Measurements from ENCODE around the gene GALNT13.

GALNT13 gene

DNA sequence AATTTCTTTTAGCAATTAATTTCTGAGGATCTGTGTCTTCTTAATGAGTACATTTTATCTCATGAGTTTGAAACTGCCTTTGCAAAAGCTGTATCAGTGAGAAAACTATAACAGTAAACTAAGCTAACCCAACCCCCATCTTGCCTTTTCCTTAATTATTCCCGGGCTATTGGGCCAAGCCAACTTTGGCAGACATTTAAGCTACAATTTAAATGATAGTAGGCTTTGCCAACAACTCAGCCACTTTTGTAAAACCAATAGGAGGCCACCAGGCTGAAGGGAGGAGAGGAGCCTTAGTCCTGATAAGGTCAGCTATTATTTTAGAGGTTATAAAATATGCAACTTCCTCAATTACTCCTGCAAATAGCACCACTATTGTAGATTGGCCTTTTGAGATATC, 608.8 kb downstream of the GALNT13 start:
- no peak for DNase-seq (ENCODE audit: low read depth in 3 of 3)

DNA sequence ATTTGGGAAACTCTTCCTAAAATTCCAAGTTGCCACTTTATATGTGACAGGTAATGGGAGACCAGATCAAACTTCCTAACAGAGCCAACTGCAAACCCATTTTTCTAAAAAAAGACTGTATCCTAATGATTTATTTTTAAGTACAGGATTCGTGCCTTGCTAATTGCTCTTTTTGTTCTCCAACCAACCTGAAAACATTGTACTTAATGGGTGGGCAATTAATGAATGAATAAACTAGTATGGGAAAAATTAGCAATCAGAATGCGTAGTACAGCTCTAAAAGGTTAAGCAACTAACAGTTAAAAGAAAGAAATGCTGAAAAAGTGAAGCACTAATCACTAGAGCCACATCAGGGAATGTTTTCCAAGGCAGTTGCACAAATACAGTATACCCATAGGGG, 609.6 kb downstream of the GALNT13 start:
- DNase-seq (ENCODE audit: low read depth in 3 of 3), result no peak

DNA sequence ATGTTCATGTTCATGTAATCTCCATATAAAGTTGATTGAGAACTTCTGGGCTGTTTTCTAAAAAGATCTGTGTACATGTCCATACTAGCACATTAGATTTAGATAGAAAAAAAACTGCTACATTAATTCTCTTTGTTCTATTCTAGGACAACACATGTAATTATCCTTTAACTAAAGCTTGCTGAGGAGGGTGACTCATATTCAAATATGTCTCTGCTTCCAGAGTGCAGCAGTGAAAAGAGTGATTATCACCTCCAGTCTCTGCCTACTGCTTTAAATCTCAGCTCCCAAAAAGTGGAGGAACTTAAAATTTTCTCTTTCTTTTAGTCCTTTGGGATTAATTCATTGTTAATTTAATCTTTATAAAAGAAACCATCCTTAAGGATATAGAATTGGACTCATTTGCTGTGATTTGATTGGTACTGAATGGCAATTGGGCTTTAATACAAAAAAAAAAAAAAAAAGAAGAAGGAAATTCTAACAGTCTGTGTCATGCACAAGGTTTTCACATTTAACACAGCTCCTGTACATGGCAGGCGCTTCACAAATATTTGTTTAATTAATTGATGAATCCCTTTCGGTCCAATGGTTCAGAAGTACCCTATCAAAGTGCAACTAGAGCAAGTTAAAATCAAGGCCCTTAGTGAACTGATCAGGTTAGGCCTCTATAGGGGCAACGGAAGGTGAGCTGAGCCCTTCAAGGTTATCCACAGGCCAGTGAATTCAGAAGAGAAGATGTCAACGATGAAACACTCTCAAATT, 612.8 kb downstream of the GALNT13 start:
- DNase-seq (ENCODE audit: low read depth in 3 of 3), result no peak

DNA sequence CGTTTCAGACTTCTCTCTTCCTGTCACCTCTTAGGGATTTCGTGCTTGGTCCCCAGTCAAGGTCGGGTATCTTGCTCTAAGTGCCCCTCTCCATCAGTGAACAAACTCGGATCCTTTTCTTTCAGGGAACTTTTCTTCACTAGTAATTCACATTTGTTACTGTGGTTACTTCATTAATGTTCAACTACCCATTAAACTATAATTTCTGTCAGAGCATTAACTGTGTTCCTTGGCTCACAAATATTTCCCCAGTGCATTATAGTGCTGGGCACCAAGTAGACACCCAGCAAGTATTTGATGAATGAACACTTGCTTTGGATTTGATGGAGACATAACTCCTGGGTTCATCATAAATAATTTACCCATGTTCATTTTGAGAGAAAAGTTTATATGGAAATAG, 617.1 kb downstream of the GALNT13 start:
- no peak for DNase-seq (ENCODE audit: low read depth in 3 of 3)

DNA sequence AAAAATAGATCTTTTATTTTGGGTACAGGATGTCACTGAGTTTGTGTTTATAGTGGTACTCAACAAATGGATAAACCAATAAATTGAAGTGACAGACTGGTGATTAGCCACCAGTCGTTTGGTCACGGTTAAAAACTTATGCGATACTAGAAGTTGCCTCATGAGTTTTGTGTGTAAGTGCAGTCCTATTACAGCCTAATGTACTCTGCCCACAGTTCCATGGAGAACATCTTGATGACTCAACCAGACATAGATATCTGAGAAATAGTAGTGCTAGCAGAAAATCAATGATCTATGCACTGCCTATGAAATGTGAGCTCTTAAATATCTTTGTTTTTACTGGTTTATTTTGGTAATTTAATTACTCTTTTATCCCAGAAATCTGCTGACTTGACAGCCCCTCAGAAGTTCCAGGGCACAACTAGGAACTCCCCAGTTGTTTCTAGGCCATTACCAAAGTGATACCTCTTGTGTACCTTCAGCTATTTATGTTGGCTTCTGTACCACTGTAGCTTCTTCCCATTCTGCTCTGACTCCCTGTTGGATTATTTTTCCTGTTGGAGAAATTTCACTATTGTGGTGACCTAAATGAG, 617.6 kb downstream of the GALNT13 start:
- no peak for DNase-seq (ENCODE audit: low read depth in 3 of 3)

DNA sequence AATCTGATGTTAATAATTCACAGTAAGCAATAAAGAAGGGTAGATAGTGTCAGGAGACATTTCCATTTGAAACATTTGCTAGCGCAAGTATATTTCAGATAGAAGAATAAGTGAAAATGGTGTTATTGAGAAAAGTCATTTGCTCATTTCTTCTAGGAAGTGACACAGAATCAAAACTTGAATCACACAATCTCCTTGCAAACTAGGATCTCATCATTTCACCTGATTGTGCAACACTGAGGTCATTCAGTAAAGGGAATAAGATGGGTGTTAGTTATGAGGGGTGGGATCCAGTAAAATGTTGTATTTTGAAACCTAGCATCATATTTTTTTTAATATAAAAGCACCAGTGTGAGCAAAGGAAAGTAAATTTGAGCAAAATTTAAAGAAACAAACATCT, 618.8 kb downstream of the GALNT13 start:
- DNase-seq (ENCODE audit: low read depth in 3 of 3), result no peak

DNA sequence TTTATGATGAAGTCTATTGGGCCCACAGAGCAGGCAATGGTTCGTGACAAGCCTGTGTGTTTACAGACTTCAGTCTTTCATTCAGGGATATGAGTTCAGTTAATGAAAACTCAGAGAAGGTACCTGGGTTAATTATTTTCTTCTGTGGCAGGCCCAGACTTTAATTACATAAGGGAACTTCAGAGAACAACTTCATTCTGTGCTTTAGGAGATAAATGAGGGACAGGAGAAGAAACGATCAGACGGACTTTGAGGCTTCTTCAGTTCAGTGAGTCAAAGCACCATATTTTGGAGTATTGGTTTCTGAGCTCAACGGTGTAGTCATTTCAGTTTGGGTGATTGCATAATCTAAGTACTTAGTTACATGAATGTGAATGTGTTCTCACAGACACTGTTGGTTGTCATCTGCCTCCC, 623.7 kb downstream of the GALNT13 start:
- no peak for DNase-seq (ENCODE audit: low read depth in 3 of 3)

DNA sequence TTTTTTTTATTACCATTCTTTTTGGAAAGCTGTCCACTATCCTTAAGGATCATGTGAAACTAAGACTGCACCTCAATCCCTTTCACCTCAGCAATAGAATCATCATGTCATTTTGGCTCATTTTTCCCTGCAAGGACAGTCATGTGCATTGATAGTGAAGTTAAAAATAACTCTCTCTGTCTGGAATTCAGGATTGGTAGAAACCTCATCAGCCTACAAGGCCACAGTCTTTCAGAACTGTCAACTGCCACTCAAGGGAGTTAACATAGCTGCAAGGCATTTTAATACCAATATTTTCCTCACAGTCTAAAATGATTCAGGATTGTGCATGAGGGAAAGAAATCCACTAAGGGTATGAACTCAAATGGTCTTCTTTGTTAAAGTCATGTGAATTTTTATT, 625.3 kb downstream of the GALNT13 start:
- DNase-seq (ENCODE audit: low read depth in 3 of 3), result no peak

All from stimulated activated CD4-positive, alpha-beta T cell treated with anti-CD3 and anti-CD28 coated beads, TNF-alpha, amount 100 ng/mL, for 24 hours (primary cell).